Measurements from ENCODE around the gene MLXIP. TPM values are rescaled to one million over a fixed set of nuclear protein-coding genes. Genes with fewer than 3 reads are reported as not detected.

Gene MLXIP
- total RNA-seq, 4 donors from 2014 or later = 9.6 to 20.0 (median 11.4) TPM

- H3K9me3 ChIP-seq = no peaks in the 10 kb centered on the region
- no peak for DNase-seq
- H3K27me3 ChIP-seq = no peaks in the 10 kb centered on the region
- TF ChIP-seq POLR2A (IDR thresholded peaks at IDR 0.05) (no peak), CTCF (IDR thresholded peaks at IDR 0.05) (no peak)
- intact Hi-C loops (cut with DNase I) = no loop called here
- H3K4me3 ChIP-seq = no peak overlapping the region
- no peaks in the 10 kb centered on the region for H3K36me3 ChIP-seq
- 33 to 39% methylated on average over 6 to 10 of the region's 10 CpGs for WGBS, 2 donors
- peaks cover 34 to 79% (median 46%) of the 10 kb centered on the region in 3 donors for H3K4me1 ChIP-seq
- peak overlapping the region; percentile 51 to 88 (median 76) for H3K27ac ChIP-seq
These were observed 19.6 kb downstream of the MLXIP start for GRCh38 chr12:122097927-122098756.

- no peaks in the 10 kb centered on the region for H3K27me3 ChIP-seq
- 82 to 90% methylated on average over 4 to 5 of the region's 6 CpGs for WGBS, 2 donors
- intact Hi-C loops (cut with DNase I) = no loop called here
- H3K36me3 ChIP-seq = no peaks in the 10 kb centered on the region
- no peak overlapping the region for H3K4me3 ChIP-seq
- H3K27ac ChIP-seq = peak overlapping the region in 3 of 4 donors; percentile 72 to 88 (median 79)
- no peaks in the 10 kb centered on the region for H3K9me3 ChIP-seq
- DNase-seq = no peak
- H3K4me1 ChIP-seq = peaks cover 34 to 78% (median 46%) of the 10 kb centered on the region in 3 donors
- no peak for TF ChIP-seq CTCF (IDR thresholded peaks at IDR 0.05)
- no peak for TF ChIP-seq POLR2A (IDR thresholded peaks at IDR 0.05)
These were observed 20.8 kb downstream of the MLXIP start for GRCh38 chr12:122099280-122099749.

DNA sequence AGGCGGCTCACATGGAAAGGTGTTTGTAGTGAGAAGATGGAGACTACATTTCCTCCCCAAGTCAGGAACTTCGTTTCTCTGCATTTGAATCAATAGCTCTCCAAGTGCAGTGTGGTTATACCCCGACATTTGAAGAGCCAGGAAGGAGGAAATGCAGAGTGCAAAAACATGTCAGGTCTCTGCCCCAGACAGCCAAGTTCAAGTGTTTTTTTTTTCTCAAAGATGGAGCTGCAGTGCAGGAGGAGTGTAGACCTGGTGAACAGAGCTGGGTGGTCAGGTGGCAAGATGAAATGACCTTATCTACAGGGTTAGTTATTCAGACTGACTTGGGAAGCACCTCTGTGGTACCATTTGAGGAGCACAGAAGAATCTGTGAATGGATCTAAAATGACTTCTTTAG lies 21.3 kb downstream of the MLXIP start:
- H3K36me3 ChIP-seq = no peaks in the 10 kb centered on the region
- H3K9me3 ChIP-seq = no peaks in the 10 kb centered on the region
- H3K27ac ChIP-seq = peak overlapping the region in 2 of 4 donors; percentile 6 to 79
- 51 to 52% methylated on average over 3 of the region's 3 CpGs for WGBS, 2 donors
- no peak for DNase-seq
- peaks cover 34 to 76% (median 45%) of the 10 kb centered on the region in 3 donors for H3K4me1 ChIP-seq
- TF ChIP-seq POLR2A (IDR thresholded peaks at IDR 0.05) (no peak), CTCF (IDR thresholded peaks at IDR 0.05) (no peak)
- H3K4me3 ChIP-seq = no peak overlapping the region
- H3K27me3 ChIP-seq = no peaks in the 10 kb centered on the region
- intact Hi-C loops (cut with DNase I) = no loop called here

GRCh38 chr12:122100568-122100967 lies 22.0 kb downstream of the MLXIP start:
- Histone ChIP-seq H3K9me3 (no peaks in the 10 kb centered on the region), H3K36me3 (no peaks in the 10 kb centered on the region), H3K4me1 (peaks cover 34 to 76% (median 46%) of the 10 kb centered on the region in 3 donors), H3K4me3 (no peak overlapping the region), H3K27ac (peak overlapping the region in 1 of 4 donors; percentile 6), H3K27me3 (no peaks in the 10 kb centered on the region)
- DNase-seq = no peak
- intact Hi-C loops (cut with DNase I) = no loop called here
- 86 to 100% methylated on average over 1 of the region's 1 CpG for WGBS, 2 donors
- TF ChIP-seq POLR2A (IDR thresholded peaks at IDR 0.05) = no peak
- TF ChIP-seq CTCF (IDR thresholded peaks at IDR 0.05) = no peak

GRCh38 chr12:122102331-122102730 lies 23.8 kb downstream of the MLXIP start:
- no peak for DNase-seq
- Histone ChIP-seq H3K4me3 (no peak overlapping the region), H3K4me1 (peaks cover 22 to 76% (median 46%) of the 10 kb centered on the region in 3 donors), H3K27ac (no peak overlapping the region), H3K9me3 (no peaks in the 10 kb centered on the region), H3K36me3 (no peaks in the 10 kb centered on the region), H3K27me3 (no peaks in the 10 kb centered on the region)
- intact Hi-C loops (cut with DNase I) = no loop called here
- 76 to 87% methylated on average over 3 of the region's 3 CpGs for WGBS, 2 donors
- no peak for TF ChIP-seq POLR2A (IDR thresholded peaks at IDR 0.05)
- TF ChIP-seq CTCF (IDR thresholded peaks at IDR 0.05) = no peak
